OCI-LY3 (cell line): ENCODE measurements around the gene CENPE.
"Not testable (repeated sequence)": the region's sequence is repeated elsewhere in the genome, so short reads cannot be mapped to it uniquely, and the experiment has no call there.

Experiments used
- H2AFZ ChIP-seq: fragments of 200-600, 300-600 bp; shearing (Covaris generic); 2 replicates; pipeline ENCODE4 v1.6.0; 2014; ENCODE audit warnings: antibody characterized with exemption, low read depth, low read length
- H3K27ac ChIP-seq: fragments of 200-600, 300-600 bp; sonication (generic); 2 replicates; pipeline ENCODE4 v1.5.1; 2014; ENCODE audit warnings: mild to moderate bottlenecking, low read length, moderate library complexity, mixed read lengths
- H3K27me3 ChIP-seq: fragments of 200-600, 300-600 bp; sonication (generic); 2 replicates; pipeline ENCODE4 v1.6.1; 2014; ENCODE audit warnings: low read depth, low read length, mixed read lengths
- H3K36me3 ChIP-seq: fragments of 200-600, 300-600 bp; sonication (generic); replicated peaks from 2 replicates; pipeline ENCODE3; 2014; ENCODE audit warnings: low read depth, low read length, mixed read lengths
- H3K4me1 ChIP-seq: fragments of 300-600, 200-600 bp; sonication (generic); 2 replicates; pipeline ENCODE4 v1.6.1; 2014; ENCODE audit warnings: low read length, mixed read lengths
- H3K4me2 ChIP-seq: fragments of 200-600, 300-600 bp; sonication (generic); 2 replicates; pipeline ENCODE4 v1.6.1; 2014; ENCODE audit warnings: low read length, mixed read lengths
- H3K4me3 ChIP-seq: fragments of 300-600, 200-600 bp; sonication (generic); 2 replicates; pipeline ENCODE4 v1.5.1; 2014; ENCODE audit warnings: antibody characterized with exemption, mild to moderate bottlenecking, low read length, moderate library complexity
- H3K79me2 ChIP-seq: fragments of 300-600, 200-600 bp; shearing (Covaris generic); 2 replicates; pipeline ENCODE4 v1.6.1; 2014; ENCODE audit warnings: mild to moderate bottlenecking, low read length, mixed read lengths
- H3K9ac ChIP-seq: fragments of 300-600, 200-600 bp; shearing (Covaris generic); 2 replicates; pipeline ENCODE4 v1.6.0; 2014; ENCODE audit warnings: mild to moderate bottlenecking, low read length, moderate library complexity
- H3K9me3 ChIP-seq: fragments of 200-600, 300-600 bp; shearing (Covaris generic); 2 replicates; pipeline ENCODE4 v1.6.1; 2014; ENCODE audit warnings: low read length, mixed read lengths; ENCODE audit not compliant: insufficient read depth
- H4K20me1 ChIP-seq: fragments of 200-600, 300-600 bp; sonication (generic); 2 replicates; pipeline ENCODE4 v1.6.1; 2016; ENCODE audit warnings: low read length, mixed read lengths; ENCODE audit not compliant: insufficient read depth
- EZH2phosphoT487 ChIP-seq: fragments of 200-600 bp; shearing (Covaris generic); IDR thresholded peaks from 2 replicates; pipeline ENCODE4 v1.6.1; 2018; ENCODE audit warnings: antibody characterized with exemption, mixed run types, low read depth
- TF ChIP-seq, protein P1 (sequence below): fragments of 200-600, 300-600 bp; sonication (generic); IDR thresholded peaks from 2 replicates; pipeline ENCODE4 v1.5.1; 2014; ENCODE audit warnings: antibody characterized with exemption, low read length, low read depth

CENPE gene

DNA sequence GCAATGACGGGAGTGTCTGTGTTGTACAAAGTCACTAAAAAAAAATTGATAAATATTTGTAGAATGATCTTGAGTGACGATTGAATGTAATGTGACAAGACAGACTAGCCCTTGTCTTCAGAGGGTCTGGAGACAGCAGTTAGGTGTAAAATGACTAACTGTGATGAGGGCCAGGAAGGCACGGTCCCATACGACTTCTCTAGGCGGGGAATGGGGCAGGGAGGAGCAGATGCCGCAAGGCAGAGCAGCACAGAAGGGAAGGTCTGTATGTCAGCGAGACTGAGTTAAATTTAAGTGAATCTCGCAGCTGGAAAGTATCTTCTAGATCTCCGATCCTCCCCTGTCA is 405 bp downstream of the CENPE start:
- TF ChIP-seq, protein P1, sequence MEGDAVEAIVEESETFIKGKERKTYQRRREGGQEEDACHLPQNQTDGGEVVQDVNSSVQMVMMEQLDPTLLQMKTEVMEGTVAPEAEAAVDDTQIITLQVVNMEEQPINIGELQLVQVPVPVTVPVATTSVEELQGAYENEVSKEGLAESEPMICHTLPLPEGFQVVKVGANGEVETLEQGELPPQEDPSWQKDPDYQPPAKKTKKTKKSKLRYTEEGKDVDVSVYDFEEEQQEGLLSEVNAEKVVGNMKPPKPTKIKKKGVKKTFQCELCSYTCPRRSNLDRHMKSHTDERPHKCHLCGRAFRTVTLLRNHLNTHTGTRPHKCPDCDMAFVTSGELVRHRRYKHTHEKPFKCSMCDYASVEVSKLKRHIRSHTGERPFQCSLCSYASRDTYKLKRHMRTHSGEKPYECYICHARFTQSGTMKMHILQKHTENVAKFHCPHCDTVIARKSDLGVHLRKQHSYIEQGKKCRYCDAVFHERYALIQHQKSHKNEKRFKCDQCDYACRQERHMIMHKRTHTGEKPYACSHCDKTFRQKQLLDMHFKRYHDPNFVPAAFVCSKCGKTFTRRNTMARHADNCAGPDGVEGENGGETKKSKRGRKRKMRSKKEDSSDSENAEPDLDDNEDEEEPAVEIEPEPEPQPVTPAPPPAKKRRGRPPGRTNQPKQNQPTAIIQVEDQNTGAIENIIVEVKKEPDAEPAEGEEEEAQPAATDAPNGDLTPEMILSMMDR, result no peak
- no peak for TF ChIP-seq EZH2phosphoT487
- Histone ChIP-seq H3K9me3 (no peaks in the 10 kb centered on the region), H3K4me1 (peaks cover 12% of the 10 kb centered on the region), H3K4me2 (peak overlapping the region; percentile 72), H3K4me3 (peak overlapping the region; percentile 96), H3K9ac (peak overlapping the region; percentile 89), H3K27ac (peak overlapping the region; percentile 41), H3K36me3 (peaks cover 35% of the 10 kb centered on the region), H2AFZ (peak overlapping the region; percentile 100), H4K20me1 (no peaks in the 10 kb centered on the region), H3K27me3 (no peaks in the 10 kb centered on the region), H3K79me2 (peaks cover 24% of the 10 kb centered on the region)

DNA sequence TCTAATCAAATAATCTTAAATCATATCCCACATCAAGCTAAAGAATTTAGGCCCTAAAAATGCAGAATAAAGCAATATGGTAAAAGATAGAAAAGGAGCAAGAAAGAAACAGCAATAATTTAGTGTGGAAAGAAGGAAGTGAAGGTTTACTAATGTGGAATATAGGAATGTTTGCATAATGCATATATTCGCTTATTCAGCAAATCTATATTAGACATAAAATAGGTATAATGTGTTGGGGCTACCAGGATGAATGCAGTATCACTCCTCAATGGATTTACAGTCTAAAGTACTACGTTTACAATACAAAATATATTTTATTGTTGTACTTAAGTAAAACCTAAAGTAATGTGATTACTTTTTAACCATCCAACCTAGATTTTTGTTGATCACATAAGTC is 4.7 kb downstream of the CENPE start:
- no peaks in the 10 kb centered on the region for H3K9me3 ChIP-seq
- TF ChIP-seq EZH2phosphoT487, result no peak
- TF ChIP-seq, protein P1, result no peak
- H3K4me3 ChIP-seq, result no peak overlapping the region
- H3K9ac ChIP-seq, result no peak overlapping the region
- no peaks in the 10 kb centered on the region for H3K27me3 ChIP-seq
- H3K36me3 ChIP-seq, result peaks cover 44% of the 10 kb centered on the region
- no peak overlapping the region for H3K4me2 ChIP-seq
- no peak overlapping the region for H3K27ac ChIP-seq
- peaks cover 9% of the 10 kb centered on the region for H3K4me1 ChIP-seq
- H2AFZ ChIP-seq, result no peak overlapping the region
- H3K79me2 ChIP-seq, result peaks cover 27% of the 10 kb centered on the region
- H4K20me1 ChIP-seq, result no peaks in the 10 kb centered on the region

DNA sequence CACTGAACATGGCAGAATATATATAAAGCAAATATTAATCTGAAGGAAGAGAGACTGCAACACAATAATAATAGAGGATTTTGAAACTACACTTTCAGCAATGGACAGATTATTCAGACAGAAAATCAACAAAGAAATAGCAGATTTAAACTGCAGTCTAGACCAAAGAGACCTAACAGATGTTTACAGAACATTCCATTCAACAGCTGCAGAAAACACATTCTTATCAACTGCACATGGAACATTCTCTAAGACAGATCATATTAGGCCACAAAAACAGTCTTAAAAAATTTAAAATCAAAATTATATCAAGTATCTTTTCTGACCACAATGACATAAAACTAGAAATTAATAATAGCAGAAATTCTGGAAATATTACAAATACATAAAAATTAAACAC is 27.1 kb downstream of the CENPE start:
- Histone ChIP-seq H3K27me3 (no peaks in the 10 kb centered on the region), H4K20me1 (no peaks in the 10 kb centered on the region), H2AFZ (no peak overlapping the region), H3K4me3 (no peak overlapping the region), H3K79me2 (peaks cover 16% of the 10 kb centered on the region; the same call in 1 of the 2 replicates), H3K4me2 (no peak overlapping the region), H3K9ac (no peak overlapping the region), H3K27ac (no peak overlapping the region), H3K36me3 (peaks cover 70% of the 10 kb centered on the region), H3K9me3 (peaks cover 10% of the 10 kb centered on the region; the same call in 1 of the 2 replicates), H3K4me1 (no peaks in the 10 kb centered on the region)
- no peak for TF ChIP-seq EZH2phosphoT487
- TF ChIP-seq, protein P1, result no peak

DNA sequence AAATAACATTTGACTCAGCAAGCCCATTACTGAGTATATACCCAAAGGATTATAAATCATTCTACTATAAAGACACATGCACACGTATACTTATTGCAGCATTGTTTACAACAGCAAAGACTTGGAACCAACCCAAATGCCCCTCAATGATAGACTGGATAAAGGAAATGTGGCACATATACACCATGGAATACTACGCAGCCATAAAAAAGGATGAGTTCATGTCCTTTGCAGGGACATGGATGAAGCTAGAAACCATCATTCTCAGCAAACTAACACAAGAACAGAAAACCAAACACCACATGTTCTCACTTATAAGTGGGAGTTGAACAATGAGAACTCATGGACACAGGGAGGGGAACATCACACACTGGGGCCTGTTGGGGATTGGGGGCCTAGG is 28.4 kb downstream of the CENPE start:
- H3K4me1 ChIP-seq, H2AFZ ChIP-seq, H4K20me1 ChIP-seq, H3K4me2 ChIP-seq, H3K4me3 ChIP-seq, H3K27ac ChIP-seq, H3K27me3 ChIP-seq, H3K9ac ChIP-seq: not testable (repeated sequence)
- Histone ChIP-seq H3K79me2 (peaks cover 16% of the 10 kb centered on the region; the same call in 1 of the 2 replicates), H3K36me3 (peaks cover 66% of the 10 kb centered on the region), H3K9me3 (peaks cover 10% of the 10 kb centered on the region; the same call in 1 of the 2 replicates)

DNA sequence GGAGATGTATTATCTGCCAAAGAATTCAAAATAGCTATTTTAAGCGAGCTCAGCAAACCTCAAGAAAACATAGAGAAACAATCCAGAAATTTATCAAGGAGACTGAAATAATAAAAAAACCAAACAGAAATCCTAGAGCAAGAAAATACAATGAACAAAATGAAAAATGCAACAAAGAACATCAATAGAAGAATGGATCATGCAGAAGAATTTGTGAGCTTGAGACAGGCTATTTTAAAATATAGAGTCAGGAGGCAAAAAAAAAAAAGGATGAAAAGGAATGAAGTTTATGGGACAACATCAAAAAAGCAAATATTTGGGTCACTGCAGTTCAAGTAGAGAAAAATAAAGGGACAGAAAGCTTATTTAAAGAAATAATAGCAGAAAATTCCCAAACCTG is 29.1 kb downstream of the CENPE start:
- Histone ChIP-seq H3K79me2 (peaks cover 16% of the 10 kb centered on the region; the same call in 1 of the 2 replicates), H3K27ac (no peak overlapping the region), H3K9ac (no peak overlapping the region)

More for the DNA sequence above, 29.1 kb downstream of the CENPE start:
- no peak overlapping the region for H3K4me3 ChIP-seq
- TF ChIP-seq EZH2phosphoT487, result no peak
- TF ChIP-seq, protein P1, result no peak
- H3K4me2 ChIP-seq, result no peak overlapping the region
- no peaks in the 10 kb centered on the region for H3K27me3 ChIP-seq
- peaks cover 62% of the 10 kb centered on the region for H3K36me3 ChIP-seq
- H3K9me3 ChIP-seq, result peaks cover 10% of the 10 kb centered on the region; the same call in 1 of the 2 replicates
- H3K4me1 ChIP-seq, result no peaks in the 10 kb centered on the region
- no peak overlapping the region for H2AFZ ChIP-seq
- no peaks in the 10 kb centered on the region for H4K20me1 ChIP-seq
